GM12801 (cell line): ENCODE measurements around the gene BSDC1.

ENCODE experiments used
- TF ChIP-seq, protein P1 (sequence below): IDR thresholded peaks from one replicate; pipeline ENCODE4 v1.5.1; 2011; ENCODE audit warnings: control low read depth; ENCODE audit not compliant: insufficient read length; ENCODE audit errors: extremely low read depth

The BSDC1 gene

DNA sequence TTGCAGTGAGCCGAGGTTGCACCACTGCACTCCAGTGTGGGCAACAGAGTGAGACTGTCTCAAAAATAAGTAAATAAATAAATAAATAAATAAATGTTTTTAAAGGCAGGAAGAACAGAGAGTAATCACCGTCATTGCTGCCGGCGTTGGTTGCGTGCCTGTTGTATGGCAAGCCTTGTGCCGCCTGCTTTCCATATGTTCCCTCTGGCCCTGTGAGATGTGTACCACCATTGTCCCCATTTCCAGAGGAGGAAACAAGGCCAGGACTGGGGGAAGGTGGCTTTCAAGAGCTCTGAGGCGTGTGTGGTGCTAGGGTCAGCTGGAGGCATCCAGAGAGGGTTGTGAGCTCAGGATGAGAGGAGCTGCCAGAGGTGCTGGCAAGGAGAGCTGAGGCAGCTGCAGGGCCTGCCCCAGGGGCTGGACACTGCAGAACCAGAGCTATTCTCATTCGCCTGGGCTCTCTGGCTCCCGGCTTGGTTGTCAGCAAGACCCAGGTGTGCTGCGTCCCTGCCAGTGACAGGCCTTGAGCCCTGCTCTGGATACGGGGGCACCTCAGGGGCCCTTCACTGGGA lies 53.0 kb downstream of the BSDC1 start:
- TF ChIP-seq, protein P1, sequence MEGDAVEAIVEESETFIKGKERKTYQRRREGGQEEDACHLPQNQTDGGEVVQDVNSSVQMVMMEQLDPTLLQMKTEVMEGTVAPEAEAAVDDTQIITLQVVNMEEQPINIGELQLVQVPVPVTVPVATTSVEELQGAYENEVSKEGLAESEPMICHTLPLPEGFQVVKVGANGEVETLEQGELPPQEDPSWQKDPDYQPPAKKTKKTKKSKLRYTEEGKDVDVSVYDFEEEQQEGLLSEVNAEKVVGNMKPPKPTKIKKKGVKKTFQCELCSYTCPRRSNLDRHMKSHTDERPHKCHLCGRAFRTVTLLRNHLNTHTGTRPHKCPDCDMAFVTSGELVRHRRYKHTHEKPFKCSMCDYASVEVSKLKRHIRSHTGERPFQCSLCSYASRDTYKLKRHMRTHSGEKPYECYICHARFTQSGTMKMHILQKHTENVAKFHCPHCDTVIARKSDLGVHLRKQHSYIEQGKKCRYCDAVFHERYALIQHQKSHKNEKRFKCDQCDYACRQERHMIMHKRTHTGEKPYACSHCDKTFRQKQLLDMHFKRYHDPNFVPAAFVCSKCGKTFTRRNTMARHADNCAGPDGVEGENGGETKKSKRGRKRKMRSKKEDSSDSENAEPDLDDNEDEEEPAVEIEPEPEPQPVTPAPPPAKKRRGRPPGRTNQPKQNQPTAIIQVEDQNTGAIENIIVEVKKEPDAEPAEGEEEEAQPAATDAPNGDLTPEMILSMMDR: no peak

DNA sequence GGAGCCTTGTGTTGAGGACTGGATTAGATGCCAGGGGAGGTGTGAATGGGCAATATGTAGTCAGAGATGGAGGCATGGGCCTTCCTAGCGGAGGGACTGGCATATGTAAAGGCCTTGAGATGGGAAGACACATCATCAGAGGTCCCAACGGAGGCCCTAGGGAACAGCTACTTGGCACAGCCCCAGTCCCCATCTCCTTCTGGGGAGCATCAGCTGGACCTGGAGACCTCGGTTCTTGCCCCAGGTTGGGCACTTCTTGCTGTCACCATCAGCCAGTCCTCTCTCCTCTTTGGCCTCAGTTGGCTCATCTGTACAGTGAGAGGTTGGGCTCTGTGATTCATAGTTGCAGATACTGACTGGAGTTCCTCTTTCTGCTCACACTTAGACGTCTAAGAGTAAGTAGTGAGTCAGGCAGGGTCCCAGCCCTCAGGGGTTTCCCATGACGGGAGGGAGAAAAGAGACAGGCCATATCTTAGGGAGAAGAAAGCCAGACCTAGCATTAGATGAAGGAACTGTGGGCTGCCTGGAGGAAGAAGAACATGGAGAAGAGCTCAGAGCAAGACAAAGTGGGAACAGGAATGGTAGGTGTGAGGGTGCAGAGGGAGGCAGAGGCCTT lies 54.8 kb downstream of the BSDC1 start:
- TF ChIP-seq, protein P1: no peak

DNA sequence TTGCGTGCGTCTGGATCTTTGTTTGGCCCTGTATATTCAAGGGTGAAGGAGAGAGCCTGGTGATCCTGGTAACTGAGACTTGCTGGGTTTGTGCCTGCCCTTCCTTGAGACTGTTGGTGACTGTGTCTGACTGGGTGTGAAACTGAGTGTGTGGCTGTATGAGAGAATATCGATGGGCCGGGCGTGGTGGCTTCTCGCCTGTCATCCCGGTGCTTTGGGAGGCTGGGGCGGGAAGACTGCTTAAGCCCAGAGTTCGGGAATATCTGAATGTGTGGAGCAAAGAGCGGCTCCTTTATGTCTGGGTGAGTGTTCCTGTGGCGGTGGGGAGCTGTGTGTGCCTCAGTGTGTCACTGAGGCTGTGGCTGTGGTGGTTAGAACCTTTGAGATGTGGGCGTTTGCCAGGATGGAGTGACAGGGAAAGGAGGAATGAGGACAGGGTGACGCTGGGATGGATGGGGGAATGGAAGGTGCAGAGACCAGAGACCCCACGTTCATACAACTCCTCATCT lies 55.5 kb downstream of the BSDC1 start:
- TF ChIP-seq, protein P1: no peak

DNA sequence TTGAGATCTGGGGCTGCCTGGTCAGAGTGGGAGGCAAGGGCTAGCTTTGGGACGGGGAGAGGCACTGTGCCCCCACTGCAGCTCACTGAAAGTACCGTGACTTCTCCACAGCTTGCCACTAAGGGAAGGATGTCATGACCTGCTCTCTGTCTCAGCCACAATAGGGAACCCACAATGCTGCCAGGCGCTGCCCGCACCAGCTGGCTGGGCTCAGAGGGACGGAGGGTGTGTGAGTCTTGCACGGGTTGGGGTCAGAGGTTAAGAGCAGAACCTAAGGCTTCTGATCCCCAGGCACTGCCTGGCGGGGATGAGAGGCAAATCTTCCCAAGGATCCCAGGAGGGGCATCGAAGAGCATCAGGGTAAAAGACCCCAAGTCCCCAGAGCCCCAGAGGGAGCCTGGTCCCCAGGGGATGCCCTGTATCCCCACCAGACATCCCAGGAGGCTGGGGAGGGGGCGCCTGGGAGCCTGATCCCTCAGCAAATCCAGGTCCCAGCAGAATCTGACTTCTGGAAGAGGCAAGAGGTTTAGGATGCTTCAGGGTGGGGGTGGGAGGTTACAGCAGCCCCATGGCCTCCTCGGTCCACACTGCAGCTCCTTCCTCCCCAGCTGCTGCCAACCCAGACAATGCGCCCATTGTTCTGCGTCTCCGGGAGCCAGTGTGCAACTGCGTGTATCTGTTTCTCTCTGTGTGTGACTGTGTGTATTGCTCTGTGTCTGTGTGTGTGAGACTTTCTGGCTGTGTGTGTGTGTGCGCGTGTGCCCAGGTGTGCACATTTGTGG lies 56.2 kb downstream of the BSDC1 start:
- TF ChIP-seq, protein P1: no peak

DNA sequence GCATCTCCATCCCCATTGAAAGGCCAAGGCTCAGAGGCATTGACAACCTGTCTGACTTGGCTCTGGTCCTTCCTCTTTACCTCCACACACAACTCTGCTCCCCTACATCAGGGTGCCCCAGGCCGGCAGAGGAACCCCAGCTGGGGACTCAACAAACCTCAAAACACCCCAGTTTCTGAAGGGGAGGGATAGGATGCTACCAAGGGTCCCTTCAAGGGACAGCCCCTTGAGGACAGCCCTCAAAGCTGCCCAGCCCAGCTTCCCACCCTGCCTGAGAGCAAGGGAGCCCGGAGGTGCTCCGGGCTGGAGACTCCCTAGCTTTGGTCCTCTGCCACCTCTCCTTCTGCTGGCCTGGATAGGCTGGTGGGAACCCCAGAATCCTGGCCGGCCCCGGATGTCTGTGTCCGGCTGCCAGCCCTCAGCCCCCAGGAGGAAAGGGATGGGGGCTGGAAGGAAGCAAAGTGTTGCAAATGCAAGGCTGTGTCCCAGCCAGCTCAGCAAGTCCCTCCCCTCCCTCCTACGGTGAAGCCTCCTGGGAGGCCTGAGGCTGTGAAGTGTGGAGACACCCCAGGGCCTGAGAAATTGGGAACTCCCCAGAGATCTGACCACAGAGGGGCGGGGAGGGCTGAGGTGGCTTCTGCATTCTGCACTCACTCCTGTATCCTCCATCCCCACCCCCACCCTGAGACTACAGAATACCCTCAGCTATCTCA lies 57.1 kb downstream of the BSDC1 start:
- TF ChIP-seq, protein P1: no peak

DNA sequence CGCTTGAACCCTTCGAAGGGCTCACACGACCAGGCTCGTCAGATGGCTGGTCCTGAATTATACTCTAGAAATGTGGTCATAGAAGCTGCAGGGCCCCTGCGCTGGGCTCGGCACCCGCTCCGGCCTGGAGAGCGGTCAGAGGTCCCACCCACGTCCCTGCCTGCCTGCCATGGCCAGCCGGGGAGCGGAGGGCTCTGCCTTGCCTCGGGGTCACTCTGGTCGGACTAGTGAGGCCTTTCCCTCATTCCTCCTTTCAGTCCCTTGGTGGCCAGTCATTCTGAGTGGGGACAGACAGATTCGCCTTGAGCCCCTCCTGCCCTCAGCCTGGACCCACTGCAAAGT lies 57.7 kb downstream of the BSDC1 start:
- TF ChIP-seq, protein P1: no peak

DNA sequence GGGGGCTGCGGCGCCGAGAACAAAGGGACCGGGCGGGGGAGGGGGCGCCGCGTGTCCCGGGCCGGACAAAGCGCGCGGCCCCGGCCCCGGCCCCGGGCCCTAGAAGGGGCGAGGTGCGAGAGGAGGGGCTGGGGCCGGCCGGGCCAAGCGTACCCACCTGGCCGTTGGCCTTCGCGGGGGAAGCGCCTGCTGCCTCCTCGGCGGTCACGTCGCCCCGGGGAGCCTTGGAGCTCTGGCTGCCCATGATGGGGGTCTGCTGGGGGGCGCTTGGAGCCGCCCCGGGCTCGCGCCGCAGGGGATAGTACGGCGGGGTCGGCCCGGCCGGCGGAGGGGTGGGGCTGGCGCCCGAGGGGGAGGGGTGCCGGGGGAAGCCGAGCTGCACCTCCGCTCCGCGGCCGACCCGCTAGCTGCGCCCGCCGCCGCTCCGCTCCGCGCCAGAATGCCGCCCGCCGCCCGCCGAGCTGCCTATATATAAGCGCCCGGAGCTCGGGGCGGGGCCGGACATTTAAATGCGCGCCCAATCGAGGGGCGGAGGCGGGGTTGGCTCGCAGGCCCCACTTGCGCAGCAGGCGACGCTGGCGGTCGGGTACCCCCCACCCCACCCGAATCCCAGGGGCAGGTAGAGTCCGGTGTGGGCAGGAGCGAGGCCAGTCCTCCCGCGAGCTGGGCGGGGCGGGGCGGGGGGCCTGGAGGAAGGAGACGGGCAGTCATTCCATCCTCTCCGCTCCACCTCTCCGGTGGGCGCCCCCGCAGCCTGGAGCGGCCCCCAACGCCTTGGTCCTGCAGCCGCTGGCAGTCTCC lies 58.3 kb downstream of the BSDC1 start, which contains the start of gene MARCKSL1:
MARCKSL1 (minus strand) TSS at position 444 of the 801 bp plus-strand sequence; CDS start at position 244, 200 bp downstream.
- TF ChIP-seq, protein P1: no peak
